Sigmoid colon (tissue), 7 donors: ENCODE data around the gene MED23. TPM values are rescaled to one million over a fixed set of nuclear protein-coding genes. Genes with fewer than 3 reads are reported as not detected.

Source experiments
- DNase-seq: peaks from one replicate; pipeline ENCODE4 v3.0.0-alpha.2; 2019
- H3K27ac ChIP-seq, 4 donors: fragments of 200-600 bp; sonication (generic); one replicate each; pipeline ENCODE4 v1.5.1; 2016 to 2019; ENCODE audit warnings: mild to moderate bottlenecking in 1 of 4
- H3K27me3 ChIP-seq, 3 donors: fragments of 200-600 bp; sonication (generic); one replicate each; pipeline ENCODE4 v1.5.1; 2019; ENCODE audit warnings: mild to moderate bottlenecking in 1 of 3
- H3K36me3 ChIP-seq, 4 donors: fragments of 200-600 bp; sonication (generic); one replicate each; pipeline ENCODE4 v1.5.1; 2016 to 2019
- H3K4me1 ChIP-seq, 4 donors: fragments of 200-600 bp; sonication (generic); one replicate each; pipeline ENCODE4 v1.5.1; 2017 to 2019
- H3K4me3 ChIP-seq, 4 donors: fragments of 200-600 bp; sonication (generic); one replicate each; pipeline ENCODE4 v1.5.1; 2017 to 2019; ENCODE audit warnings: mild to moderate bottlenecking in 2 of 4, moderate library complexity in 1 of 4
- H3K9me3 ChIP-seq, 4 donors: fragments of 200-600 bp in 3 of 4; sonication (generic) in 3 of 4; one replicate each; pipeline versions ENCODE4 v1.5.1 to v1.6.1; 2013 to 2019
- CTCF ChIP-seq, 4 experiments: fragments of 450-650 bp in 3 of 4; fragments of 200-600 bp in 1 of 4; IDR thresholded peaks; one replicate each; pipeline ENCODE4 v1.5.1; 2016 to 2019; ENCODE audit warnings: antibody characterized with exemption in 4 of 4, mild to moderate bottlenecking in 3 of 4, moderate library complexity in 2 of 4
- EP300 ChIP-seq, 4 donors: sonication (generic); formaldehyde crosslinking; IDR thresholded peaks; one replicate each; pipeline ENCODE4 v1.6.1; 2017; ENCODE audit warnings: antibody characterized with exemption in 4 of 4
- POLR2A ChIP-seq, 2 donors: fragments of 450-650 bp; IDR thresholded peaks; one replicate each; pipeline ENCODE4 v1.6.1; 2016; ENCODE audit warnings: antibody characterized with exemption in 2 of 2, mild to moderate bottlenecking in 2 of 2, moderate library complexity in 2 of 2
- POLR2AphosphoS5 ChIP-seq, 4 donors: sonication (generic); formaldehyde crosslinking; IDR thresholded peaks; one replicate each; pipeline ENCODE4 v1.6.1; 2017; ENCODE audit warnings: antibody characterized with exemption in 4 of 4
- WGBS, 2 donors: extraction: QIAGEN DNeasy Blood & Tissue Kit; methylation state at CpG; one replicate each; pipeline ENCODE4 v1.1.7; 2013; 5-methylcytosine and 5-hydroxymethylcytosine counted together
- intact Hi-C: fragments of 100-400 bp; cut with DNase I; formaldehyde crosslinking; loops from one replicate; pipeline ENCODE4 v1.15.1; 2023
- polyA plus RNA-seq, 3 donors: library from polyadenylated mRNA; stranded (reverse); fragments of 200-250 nt; gene quantifications; one replicate each; pipeline ENCODE4 v1.2.3, GENCODE V29; 2013
- total RNA-seq, 4 donors: library from RNA; depleted of rRNA; stranded (reverse); fragments of >200 nt; gene quantifications; one replicate each; pipeline ENCODE4 v1.1.0, GENCODE V29; 2016
- donor health status: healthy with polysubstance abuse.
- donor health status: Bipolar disorder and iron deficiency.
- donor health status: healthy.

MED23 gene
- total and polyA plus RNA-seq, 7 donors: 5.3 to 29.6 (median 19.0) TPM

- Histone ChIP-seq H3K9me3 (no peaks in the 10 kb centered on the region), H3K27ac (no peak overlapping the region), H3K4me1 (peaks cover 0 to 30% (median 25%) of the 10 kb centered on the region in 4 donors), H3K27me3 (no peaks in the 10 kb centered on the region), H3K36me3 (no peaks in the 10 kb centered on the region), H3K4me3 (no peak overlapping the region)
- 83 to 88% methylated on average over 3 of the region's 3 CpGs for WGBS, 2 donors
- intact Hi-C loops: no loop called here
- DNase-seq: no peak
- TF ChIP-seq CTCF (IDR thresholded peaks at IDR 0.05) (no peak), POLR2A (IDR thresholded peaks at IDR 0.05) (no peak), EP300 (IDR thresholded peaks at IDR 0.05) (no peak), POLR2AphosphoS5 (IDR thresholded peaks at IDR 0.05) (no peak)
Measured at GRCh38 chr6:131631625-131632289, 3.7 kb upstream of the MED23 start.

- H3K4me1 ChIP-seq: peaks cover 0 to 36% (median 27%) of the 10 kb centered on the region in 4 donors
- 13 to 46% methylated on average over 2 of the region's 2 CpGs for WGBS, 2 donors
- TF ChIP-seq CTCF (IDR thresholded peaks at IDR 0.05): no peak
- no peak for TF ChIP-seq POLR2A (IDR thresholded peaks at IDR 0.05)
- TF ChIP-seq POLR2AphosphoS5 (IDR thresholded peaks at IDR 0.05): no peak
- no peak for TF ChIP-seq EP300 (IDR thresholded peaks at IDR 0.05)
- intact Hi-C loops: loop anchor here (5.0 kb wide), 1 partner anchor 1183 kb away; the partner anchor contains the start of gene RPS12
- H3K36me3 ChIP-seq: peaks cover 0 to 10% (median 0%) of the 10 kb centered on the region in 4 donors
- H3K4me3 ChIP-seq: no peak overlapping the region
- no peak for DNase-seq
- no peaks in the 10 kb centered on the region for H3K27me3 ChIP-seq
- H3K9me3 ChIP-seq: no peaks in the 10 kb centered on the region
- peak overlapping the region in 3 of 4 donors; percentile 3 to 35 (median 20) for H3K27ac ChIP-seq
Measured at GRCh38 chr6:131629651-131630050, 1.6 kb upstream of the MED23 start.

- peak overlapping the region; percentile 74 to 81 (median 78) for H3K27ac ChIP-seq
- 23 to 49% methylated on average over 1 of the region's 1 CpG for WGBS, 2 donors
- TF ChIP-seq CTCF (IDR thresholded peaks at IDR 0.05) (no peak), POLR2A (IDR thresholded peaks at IDR 0.05) (no peak), POLR2AphosphoS5 (IDR thresholded peaks at IDR 0.05) (no peak), EP300 (IDR thresholded peaks at IDR 0.05) (no peak)
Measured at GRCh38 chr6:131628726-131629125, 684 bp upstream of the MED23 start.

GRCh38 chr6:131615275-131615674 is 12.8 kb downstream of the MED23 start:
- TF ChIP-seq POLR2AphosphoS5 (IDR thresholded peaks at IDR 0.05) (no peak), CTCF (IDR thresholded peaks at IDR 0.05) (no peak), POLR2A (IDR thresholded peaks at IDR 0.05) (no peak), EP300 (IDR thresholded peaks at IDR 0.05) (no peak)
- Histone ChIP-seq H3K4me1 (no peaks in the 10 kb centered on the region), H3K9me3 (no peaks in the 10 kb centered on the region), H3K27ac (no peak overlapping the region), H3K36me3 (peaks cover 0 to 100% (median 45%) of the 10 kb centered on the region in 4 donors), H3K4me3 (no peak overlapping the region), H3K27me3 (no peaks in the 10 kb centered on the region)
- 97 to 98% methylated on average over 4 of the region's 4 CpGs for WGBS, 2 donors
- no peak for DNase-seq
- intact Hi-C loops: no loop called here

More at GRCh38 chr6:131628726-131629125, 684 bp upstream of the MED23 start:
- Histone ChIP-seq H3K36me3 (peaks cover 7 to 20% (median 8%) of the 10 kb centered on the region in 4 donors), H3K27me3 (no peaks in the 10 kb centered on the region), H3K4me1 (peaks cover 0 to 36% (median 27%) of the 10 kb centered on the region in 4 donors), H3K9me3 (no peaks in the 10 kb centered on the region), H3K4me3 (peak overlapping the region in 3 of 4 donors; percentile 65 to 80 (median 74))
- intact Hi-C loops: loop anchor here (5.0 kb wide), 1 partner anchor 1184 kb away; the partner anchor contains the start of gene RPS12
- DNase-seq: no peak
